GM21526 (cell line): ENCODE measurements around the gene PAF1.

Experiments
- ATAC-seq: cut with Tn5 transposase; IDR thresholded peaks from one replicate; pipeline ENCODE4 v1.9.1; 2021; ENCODE audit warnings: moderate library complexity; ENCODE audit not compliant: unreplicated experiment, low FRiP score

Gene PAF1

DNA sequence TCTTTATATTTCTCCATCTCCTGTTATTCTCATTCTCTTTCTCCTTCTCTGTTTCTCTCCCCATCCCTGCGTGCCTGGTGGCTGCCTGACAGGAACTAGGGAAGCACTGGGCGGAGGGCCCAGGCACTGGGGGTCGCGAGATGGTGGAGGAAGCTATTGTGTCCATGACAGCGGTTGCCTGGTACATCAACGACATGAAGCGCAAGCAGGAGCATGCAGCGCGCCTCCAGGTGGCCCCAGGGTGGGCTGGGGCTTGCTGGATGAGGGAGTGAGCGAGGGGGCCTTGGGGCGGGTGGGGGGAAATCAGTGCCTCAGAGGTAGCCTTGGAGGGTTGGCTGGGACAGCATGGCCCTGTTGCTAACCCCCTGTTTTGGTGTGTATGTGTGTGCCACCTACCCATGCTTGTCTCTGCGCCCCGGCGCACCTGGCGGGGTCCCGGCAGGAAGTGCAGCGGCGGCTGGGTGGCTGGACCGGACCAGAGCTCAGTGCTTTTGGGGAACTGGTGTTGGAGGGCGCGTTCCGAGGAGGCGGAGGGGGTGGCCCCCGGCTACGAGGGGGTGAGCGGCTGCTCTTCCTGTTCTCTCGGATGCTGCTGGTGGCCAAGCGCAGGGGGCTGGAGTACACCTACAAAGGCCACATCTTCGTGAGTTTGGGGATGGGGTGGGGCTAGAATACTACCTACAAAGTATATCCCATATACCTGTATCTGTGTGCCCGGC, 26.7 kb upstream of the PAF1 start:
- ATAC-seq, result no peak

DNA sequence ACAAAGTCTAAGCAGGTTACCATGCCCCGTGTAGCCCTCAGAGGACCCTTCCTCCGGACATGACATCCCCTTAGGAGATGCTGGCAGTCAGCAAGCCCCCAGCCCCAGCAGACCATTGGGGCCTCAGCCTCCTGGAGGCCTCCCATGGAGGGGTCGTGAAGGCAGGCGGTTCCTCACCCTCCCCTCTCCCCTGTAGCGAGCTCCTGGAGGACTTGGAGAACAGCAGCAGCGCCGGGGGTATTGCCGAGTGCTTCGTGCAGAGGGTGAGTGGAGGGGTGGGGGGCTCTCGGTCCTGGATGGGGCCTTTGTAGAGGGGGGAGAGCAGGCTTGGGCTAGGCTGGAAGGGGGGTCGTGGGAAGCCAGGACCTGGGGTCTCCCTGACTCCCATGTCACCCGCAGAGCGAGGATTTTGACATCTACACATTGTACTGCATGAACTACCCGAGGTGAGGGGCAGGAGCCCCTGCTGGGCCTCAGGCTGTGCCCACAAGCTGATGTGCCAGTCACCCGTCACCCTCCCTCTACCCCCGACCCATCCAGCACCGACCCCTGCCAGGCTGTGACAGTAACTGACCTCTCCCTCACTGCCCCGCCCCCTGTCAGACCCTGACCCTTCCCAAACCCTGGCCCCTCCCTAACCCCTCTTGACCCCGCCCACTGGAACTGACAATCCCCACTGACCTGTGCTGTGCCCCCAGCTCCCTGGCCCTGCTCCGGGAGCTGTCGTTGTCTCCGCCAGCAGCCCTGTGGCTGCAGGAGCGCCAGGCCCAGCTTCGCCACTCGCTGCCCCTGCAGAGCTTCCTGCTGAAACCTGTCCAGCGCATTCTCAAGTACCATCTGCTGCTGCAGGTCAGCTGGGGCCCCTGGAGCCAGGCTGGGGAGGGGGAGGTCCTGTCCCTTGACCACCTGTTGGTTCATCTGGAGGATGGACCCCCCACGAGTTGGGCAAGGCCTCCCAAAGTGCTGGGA, 25.5 kb upstream of the PAF1 start:
- ATAC-seq, result no peak

DNA sequence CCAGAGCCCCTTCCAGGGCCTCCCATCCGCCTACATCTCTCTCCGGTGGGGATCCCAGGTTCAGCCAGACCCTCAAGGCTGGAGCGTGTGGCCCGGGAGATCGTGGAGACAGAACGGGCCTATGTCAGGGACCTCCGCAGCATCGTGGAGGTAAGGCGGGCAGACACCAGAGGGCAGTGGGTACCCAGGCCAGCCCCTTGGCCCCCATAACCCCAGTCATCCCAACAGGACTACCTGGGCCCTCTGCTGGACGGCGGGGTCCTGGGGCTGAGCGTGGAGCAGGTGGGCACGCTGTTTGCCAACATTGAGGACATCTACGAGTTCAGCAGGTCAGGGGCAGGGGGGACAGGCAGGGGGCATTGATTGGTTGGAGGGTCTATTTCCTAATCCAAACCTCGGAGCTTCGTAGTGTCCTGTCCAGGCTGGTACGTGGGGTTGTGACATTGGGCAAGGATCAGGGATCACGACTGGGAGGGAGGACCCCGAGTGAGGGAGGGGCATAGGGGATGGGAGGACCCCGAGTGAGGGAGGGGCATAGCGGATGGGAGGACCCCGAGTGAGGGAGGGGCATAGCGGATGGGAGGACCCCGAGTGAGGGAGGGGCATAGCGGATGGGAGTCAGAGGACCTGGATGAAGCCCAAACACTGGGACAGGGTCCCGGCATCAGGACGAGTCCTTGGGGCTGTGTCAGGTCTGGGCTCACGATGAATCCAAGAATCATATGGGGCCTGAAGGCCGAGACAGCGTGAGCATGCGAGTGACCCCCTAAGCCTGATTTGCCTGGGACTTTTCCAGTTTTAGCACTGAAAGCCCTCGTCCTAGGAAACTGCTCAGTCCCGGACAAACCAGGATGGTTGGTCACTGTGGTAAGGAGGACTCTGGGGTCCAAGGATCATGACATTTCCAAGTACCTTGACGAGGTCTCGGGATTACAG, 24.5 kb upstream of the PAF1 start:
- no peak for ATAC-seq

DNA sequence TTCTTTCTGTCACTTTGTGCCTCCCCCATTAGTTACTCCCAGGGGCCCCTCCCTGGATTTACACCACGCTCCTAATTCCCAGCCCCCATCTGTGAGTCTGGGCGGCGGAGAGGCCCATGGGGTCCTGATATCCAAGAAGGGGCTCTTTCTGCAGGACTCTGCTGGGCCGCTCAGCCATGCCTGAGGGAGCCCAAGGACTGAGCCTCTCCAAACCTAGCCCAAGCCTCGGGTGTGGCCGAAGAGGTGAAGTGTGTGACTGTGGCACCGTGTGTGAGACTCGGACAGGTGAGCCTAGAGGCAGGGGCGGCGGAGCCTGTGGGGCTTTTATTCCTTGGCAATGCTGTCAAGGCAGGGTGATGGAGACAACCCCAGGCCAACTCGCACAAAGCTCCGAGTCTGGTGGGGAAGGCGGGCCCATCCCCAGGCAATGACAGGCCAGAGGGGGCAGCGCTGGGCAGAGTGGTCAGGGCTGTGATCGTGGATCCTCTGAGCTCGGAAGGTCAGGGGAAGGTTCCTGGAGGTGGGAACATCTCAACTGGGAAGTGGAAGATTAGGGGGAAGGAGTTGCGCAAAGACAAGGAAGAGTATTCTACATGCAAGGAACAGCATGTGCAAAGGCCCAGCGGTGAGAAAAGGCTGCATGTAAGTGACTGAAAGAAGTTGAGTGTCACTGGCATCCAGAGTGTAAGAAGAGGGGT, 23.2 kb upstream of the PAF1 start:
- no peak for ATAC-seq

DNA sequence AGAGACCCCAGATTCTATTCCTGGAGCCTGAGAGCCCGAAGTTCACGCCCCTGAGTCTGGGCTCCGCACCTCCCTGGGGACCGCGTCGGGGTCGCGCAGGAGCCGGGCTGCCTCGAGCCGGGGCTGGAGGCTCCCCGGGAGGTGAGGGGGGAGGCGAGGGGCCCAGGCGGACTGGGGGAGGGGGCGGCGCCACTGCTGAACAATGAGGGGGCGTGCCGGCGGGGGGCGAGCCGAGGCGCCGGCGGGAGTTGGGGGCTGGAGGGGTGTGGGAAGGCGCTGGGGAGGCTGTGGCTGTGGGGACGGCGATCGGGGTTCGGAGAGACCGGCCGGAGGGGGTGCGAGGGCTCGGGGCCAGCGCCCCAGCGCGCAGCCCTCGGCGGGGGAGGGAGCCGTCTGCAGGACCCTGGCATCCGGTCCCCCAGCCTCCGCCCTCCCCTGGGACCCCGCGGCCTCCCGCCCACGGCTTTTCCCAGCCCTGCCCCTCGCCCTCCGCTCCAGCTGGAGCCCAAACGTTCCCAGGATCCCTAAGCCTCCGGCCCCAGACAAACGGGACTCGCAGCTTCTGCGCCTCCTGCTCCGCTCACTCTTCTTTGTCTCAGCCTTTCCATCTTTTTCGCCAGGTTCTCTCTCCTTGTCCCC, 22.5 kb upstream of the PAF1 start:
- ATAC-seq, result no peak

DNA sequence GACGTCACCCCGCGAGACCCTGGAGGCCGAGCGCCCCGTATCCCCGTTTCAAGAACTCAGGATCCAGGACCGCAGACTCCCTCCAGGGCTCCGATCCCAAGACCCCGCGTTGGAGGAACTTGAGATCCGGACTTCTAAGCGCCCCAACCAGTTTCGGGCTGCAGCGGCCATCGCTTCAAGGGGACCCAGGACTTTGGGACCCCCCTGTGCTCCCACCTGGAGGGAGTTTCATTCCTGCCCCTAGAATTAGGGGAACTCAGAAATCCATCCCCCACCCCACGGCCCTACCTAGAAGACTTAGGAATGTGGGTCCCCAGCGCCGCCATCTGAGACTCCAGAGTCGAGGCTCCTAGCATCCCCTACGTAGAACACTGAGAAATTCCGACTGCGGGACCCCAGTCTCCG, 22.0 kb upstream of the PAF1 start:
- no peak for ATAC-seq

DNA sequence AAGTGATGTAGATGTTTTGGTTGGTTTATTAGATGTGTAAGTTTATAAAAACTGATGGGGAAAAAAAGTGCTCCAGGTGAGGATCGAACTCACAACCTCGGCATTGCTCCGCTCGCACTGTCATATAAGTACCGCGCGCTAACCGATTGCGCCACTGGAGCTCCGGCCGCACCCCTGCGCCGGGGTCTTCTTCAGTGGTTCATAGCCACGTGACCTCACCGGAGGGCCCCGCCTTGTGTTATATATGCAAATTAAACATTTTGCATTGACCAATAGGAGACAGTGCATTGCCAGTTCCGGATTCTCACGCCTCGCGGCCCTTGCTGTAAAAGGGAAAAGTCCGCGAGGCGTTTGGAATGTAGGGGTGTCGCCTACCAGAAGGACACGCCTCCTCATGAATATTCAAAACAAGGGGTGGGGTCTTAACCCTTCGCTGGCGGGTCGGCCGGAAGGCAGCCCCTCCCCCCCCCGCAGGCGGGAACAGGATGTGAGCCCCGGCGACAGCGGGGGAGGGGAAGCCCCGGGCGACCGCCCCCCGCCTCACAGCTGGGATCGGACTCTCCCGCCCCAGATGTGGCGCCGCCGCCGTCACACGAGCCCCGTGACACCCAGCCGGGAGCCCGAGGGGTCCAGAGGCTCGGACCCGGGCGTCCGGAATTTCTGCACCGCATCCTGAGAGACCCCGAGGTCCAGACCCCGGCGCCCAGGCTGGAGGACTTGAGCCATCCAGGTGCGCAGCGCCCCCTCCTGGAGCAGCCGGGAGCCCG, 21.4 kb upstream of the PAF1 start, which contains the start of gene PLEKHG2:
Gene PLEKHG2 (plus strand): TSS at position 570 of the 767 bp plus-strand sequence. CDS start 1,418 bp downstream, outside the sequence.
- peak; percentile 48 for ATAC-seq

DNA sequence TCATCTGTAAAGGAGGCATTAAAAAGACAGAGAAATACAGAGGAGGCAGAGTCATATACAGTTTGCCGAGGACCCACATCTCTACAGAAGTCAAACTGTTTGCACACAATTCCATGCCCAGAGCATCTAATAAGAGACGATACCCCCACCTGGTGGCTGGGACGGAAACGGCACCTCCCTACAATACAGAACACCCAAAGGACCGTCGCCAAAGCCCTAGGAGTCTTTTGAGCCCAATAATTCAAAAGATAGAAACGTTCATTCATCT, 20.9 kb upstream of the PAF1 start:
- ATAC-seq, result peak; percentile 20

DNA sequence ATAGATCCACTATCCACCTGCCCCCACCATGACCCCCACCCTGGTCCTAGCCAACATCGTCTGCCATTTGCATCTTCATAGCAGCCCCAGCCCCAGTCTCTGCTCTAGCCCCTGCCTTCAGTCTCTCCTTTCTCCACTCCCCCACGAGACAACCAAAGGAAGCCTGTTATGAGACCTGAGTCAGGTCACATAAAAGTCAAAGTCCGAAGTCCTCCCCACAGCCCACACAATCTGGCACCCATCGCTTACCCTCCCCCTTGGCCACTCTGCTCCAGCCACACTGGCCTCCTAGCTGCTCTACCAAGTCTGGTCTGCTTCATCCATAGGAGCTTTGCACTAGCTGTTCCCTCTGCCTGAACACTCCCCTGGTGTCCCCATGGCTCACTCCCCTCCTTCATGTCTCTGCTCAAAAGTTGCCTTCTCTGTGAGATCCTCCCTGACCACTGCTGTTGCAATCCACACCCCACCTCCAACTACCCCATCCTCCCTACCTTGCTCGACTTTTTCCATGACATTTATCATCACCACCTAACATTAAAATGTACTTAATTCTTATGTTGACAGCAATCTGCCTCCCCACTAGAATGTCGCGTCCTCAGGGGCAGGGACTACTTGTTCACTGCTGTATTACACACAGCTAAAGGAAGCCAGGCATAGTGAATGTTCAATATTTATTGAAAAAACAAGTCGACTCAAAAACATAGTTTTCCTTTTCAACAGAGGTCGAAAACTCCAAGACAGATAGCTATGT, 20.4 kb upstream of the PAF1 start:
- ATAC-seq, result no peak

DNA sequence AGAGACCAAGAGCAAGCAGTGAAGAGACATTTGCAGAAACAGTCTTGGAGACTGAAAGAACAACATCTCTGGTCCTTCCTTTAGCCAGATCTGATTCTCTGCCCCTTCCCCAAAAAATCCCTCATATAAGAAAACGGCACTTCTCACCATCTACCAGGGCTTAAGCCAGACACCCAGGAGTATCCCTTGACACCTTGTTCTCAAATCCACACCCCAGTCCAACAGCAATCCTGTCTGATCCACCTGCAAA, 19.9 kb upstream of the PAF1 start:
- ATAC-seq, result no peak

DNA sequence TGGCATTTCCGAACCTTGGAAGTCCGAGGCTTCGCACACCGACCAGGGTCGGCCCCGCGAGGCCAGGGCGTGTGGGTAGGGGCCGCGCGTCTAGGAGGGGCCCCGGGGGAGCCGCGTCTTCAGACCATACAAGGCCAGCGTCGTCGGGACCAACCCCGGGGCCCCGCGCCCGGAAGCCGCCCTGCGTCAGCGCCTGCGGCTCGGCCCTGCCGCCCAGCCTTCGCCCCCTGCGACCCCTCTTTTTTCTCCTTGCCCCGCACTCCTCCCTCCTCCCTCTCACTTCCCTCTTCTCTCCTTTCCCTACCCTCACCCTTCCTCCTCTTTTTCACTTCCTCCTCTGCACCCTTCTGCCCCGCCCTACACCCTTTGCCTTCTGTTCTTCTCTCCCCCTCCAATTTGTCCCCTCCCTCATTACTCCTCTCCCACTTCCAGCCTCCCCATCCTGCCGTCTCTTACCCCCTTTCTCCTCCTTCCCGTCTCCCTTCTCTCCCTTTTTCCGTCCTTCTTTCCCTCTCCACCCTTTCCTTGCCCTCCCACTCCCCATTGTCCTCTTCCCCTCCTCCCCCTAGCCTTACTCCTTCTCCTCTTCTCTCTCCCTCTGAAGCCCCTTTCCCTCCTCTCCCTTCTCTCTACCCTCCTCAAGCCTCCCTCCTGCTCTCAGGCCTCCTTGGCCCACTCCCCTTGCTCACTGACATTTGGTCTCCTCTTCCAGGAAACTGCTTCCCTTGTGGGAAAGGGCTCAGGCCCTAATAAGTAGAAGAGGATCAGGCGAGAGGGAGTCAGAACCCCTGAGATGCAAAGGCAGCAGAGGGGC, 19.3 kb upstream of the PAF1 start:
- ATAC-seq, result no peak

DNA sequence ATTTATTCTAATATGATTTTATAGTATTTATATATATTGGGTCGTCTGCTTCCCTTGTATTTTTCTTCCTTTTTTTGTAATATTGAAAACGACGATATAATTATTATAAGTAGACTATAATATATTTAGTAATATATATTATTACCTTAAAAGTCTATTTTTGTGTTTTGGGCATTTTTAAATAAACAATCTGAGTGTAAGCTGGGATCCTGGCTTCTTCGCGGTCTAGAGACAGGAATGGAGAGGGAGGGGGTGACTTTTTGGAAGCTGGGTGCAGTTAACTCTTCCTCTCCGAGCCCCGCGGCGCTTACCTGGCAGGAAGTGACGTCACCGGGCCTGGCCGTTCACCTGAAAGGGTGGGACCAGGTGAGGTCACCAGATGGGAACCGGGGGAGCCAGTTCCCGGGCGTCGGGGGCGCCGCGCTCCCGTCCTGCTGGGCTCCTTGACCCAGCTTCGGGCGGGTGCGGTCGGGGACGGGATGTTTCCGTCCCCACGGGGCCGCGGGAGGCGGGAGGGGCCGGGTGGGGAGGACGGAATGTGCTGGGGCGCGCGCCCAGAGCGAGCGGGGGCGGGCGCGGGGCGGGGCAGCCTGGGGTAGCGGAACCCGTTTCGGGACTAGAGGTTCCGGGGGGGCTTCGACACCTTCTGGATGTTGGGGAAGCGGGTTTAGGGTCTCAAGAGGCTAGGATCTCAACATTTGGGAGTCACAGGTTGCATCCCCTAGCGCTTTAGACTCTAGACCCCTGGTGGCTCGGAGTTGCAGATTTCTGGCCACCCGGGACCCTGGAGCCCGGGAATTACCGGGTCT, 18.5 kb upstream of the PAF1 start:
- no peak for ATAC-seq

DNA sequence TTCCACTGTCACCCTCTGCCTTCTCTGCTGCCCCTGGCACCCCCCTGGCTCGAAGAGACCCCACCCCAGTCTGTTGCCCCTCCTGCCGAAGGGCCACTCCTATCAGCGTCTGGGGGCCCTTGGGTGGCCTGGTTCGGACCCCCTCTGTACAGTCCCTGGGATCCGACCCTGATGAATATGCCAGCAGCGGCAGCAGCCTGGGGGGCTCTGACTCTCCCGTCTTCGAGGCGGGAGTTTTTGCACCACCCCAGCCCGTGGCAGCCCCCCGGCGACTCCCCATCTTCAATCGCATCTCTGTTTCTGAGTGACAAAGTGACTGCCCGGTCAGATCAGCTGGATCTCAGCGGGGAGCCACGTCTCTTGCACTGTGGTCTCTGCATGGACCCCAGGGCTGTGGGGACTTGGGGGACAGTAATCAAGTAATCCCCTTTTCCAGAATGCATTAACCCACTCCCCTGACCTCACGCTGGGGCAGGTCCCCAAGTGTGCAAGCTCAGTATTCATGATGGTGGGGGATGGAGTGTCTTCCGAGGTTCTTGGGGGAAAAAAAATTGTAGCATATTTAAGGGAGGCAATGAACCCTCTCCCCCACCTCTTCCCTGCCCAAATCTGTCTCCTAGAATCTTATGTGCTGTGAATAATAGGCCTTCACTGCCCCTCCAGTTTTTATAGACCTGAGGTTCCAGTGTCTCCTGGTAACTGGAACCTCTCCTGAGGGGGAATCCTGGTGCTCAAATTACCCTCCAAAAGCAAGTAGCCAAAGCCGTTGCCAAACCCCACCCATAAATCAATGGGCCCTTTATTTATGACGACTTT, 17.7 kb upstream of the PAF1 start:
- no peak for ATAC-seq

DNA sequence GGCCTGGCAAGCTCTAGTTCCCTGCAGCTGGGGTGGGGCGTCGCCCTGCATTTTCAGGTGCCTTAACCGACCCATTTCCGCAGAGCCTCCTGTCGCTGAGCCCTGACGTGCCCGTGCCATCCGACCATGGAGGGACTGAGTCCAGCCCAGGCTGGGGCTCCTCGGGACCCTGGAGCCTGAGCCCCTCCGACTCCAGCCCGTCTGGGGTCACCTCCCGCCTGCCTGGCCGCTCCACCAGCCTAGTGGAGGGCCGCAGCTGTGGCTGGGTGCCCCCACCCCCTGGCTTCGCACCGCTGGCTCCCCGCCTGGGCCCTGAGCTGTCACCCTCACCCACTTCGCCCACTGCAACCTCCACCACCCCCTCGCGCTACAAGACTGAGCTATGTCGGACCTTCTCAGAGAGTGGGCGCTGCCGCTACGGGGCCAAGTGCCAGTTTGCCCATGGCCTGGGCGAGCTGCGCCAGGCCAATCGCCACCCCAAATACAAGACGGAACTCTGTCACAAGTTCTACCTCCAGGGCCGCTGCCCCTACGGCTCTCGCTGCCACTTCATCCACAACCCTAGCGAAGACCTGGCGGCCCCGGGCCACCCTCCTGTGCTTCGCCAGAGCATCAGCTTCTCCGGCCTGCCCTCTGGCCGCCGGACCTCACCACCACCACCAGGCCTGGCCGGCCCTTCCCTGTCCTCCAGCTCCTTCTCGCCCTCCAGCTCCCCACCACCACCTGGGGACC, 16.9 kb upstream of the PAF1 start:
- ATAC-seq, result no peak

DNA sequence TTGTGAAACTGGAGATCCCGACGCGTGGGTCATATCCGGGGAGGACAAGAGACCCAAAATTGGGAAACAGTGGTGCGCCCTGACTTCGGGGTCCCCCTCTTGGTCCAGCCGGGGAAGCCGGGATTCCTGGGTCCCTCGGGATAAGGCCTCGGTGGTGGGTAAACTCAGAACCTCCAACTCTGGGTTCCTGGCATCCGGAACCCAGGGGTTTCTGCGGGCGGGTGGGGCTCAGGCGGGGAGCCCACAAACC, 16.4 kb upstream of the PAF1 start:
- ATAC-seq, result no peak
